CD4-positive, alpha-beta T cell treated with Interleukin-15 for 4 hours (primary cell): Measurements from ENCODE around the gene ZFYVE16.
"Not testable (repeated sequence)": the region's sequence is repeated elsewhere in the genome, so short reads cannot be mapped to it uniquely, and the experiment has no call there.

ENCODE experiments used
- DNase-seq: peaks from one replicate; pipeline ENCODE4 v3.0.0-alpha.2; 2020; ENCODE audit warnings: low spot score

The ZFYVE16 gene

GRCh38 chr5:80409367-80409966, 1.6 kb downstream of the ZFYVE16 start:
- DNase-seq, result no peak

- no peak for DNase-seq
These were observed 3.8 kb downstream of the ZFYVE16 start for GRCh38 chr5:80411589-80412219.

- no peak for DNase-seq
These were observed 6.2 kb downstream of the ZFYVE16 start for GRCh38 chr5:80414113-80414512.

DNA sequence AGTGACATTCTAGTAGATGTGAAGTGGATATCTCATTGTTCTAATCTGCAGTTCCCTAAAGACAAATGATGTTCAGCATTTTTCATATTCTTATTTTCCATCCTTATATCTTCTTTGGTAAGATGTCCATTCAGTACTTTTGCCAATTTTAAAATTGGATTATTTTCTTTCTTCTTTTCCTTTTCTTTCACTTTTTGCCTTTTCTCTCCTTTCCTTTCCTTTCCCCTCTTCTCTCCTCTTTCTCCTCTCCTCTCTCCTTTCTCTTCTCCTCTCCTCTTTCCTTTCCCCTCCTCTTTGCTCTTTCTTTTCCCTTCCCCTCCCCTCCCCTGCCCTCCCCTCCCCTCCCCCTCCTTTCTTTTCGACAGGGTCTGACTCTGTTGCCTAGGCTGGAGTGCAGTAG, 10.1 kb downstream of the ZFYVE16 start:
- DNase-seq, result no peak

DNA sequence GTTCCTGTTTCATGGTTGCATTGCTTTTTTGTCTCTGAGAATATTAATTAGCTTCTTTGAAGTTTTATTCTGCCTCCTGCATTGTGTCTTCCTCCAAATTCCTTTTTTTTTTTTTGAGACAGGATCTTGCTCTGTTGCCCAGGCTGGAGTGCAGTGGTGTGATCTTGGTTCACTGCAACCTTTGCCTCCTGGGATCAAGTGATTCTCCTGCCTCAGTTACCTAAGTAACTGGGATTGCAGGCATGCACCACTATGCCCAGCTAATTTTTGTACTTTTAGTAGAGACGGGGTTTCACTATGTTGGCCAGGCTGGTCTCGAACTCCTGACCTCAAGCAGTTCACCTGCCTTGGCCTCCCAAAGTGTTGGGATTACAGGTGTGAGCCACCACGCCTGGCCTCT, 16.5 kb downstream of the ZFYVE16 start:
- not testable (repeated sequence) for DNase-seq

DNA sequence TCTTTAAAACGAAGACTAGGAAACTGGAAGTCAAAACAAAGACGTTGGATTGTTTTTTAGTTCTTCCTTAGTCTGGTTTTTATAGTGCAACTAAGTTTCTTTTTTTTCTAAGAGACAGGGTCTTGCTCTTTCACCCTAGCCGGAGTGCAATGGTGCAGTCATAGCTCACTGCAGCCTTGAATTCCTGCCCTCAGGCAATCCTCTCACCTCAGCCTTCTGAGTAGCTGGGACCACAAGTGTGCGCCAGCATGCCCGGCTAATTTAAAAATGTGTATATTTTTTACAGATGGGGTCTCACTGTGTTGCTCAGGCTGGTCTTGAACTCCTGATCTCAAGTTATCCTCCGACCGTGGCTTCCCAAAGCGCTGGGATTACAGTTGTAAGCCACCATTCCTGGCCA, 27.6 kb downstream of the ZFYVE16 start:
- no peak for DNase-seq

- DNase-seq, result no peak
These were observed 29.5 kb downstream of the ZFYVE16 start for GRCh38 chr5:80437326-80437725.

DNA sequence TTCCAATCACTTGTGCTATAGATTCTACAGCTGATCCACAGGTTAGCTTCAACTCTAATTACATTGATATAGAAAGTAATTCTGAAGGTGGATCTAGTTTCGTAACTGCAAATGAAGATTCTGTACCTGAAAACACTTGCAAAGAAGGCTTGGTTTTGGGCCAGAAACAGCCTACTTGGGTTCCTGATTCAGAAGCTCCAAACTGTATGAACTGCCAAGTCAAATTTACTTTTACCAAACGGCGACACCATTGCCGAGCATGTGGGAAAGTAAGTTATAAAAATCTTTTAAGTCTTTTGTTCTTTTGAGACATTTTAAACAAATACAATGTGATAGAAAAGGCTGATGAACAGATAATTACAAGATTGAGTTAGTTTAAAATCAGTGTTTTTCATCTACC, 30.9 kb downstream of the ZFYVE16 start:
- no peak for DNase-seq

- DNase-seq, result no peak
These were observed 31.3 kb downstream of the ZFYVE16 start for GRCh38 chr5:80439213-80439612.

DNA sequence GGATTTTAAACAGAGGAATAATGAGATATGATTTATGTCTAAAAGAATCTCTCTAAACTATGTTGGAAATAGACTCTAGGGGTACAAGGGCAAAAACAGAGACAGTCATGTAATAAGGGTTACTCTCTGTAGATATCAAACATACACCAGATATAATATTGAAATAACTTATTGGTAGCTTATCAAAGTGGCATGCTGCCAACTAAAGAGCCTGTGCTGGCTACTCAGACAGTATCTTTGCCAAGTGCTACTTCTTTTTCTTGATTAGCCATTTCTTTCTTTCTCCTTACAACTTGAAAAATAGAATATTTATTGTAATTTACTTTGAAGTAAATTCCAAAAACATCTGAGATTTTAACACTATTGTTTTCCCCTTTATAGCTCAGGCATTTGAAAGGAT, 34.9 kb downstream of the ZFYVE16 start:
- DNase-seq, result no peak

GRCh38 chr5:80453366-80453765, 45.5 kb downstream of the ZFYVE16 start:
- DNase-seq, result no peak

DNA sequence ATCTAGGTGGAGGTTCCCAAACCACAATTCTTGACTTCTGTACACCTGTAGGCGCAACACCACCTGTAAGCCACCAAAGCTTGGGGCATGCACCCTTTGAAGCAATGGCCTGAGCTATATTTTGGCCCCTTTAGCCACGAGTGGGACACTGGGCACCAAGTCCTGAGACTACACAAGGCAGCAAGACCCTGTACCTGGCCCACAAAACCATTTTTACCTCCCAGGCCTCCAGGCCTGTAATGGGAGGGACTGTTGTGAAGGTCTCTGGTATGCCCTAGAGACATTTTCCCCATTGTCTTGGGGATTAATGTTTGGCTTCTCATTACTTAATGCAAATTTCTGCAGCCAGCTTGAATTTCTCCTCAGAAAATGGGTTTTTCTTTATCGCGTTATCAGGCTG, 55.4 kb downstream of the ZFYVE16 start:
- DNase-seq, result no peak

DNA sequence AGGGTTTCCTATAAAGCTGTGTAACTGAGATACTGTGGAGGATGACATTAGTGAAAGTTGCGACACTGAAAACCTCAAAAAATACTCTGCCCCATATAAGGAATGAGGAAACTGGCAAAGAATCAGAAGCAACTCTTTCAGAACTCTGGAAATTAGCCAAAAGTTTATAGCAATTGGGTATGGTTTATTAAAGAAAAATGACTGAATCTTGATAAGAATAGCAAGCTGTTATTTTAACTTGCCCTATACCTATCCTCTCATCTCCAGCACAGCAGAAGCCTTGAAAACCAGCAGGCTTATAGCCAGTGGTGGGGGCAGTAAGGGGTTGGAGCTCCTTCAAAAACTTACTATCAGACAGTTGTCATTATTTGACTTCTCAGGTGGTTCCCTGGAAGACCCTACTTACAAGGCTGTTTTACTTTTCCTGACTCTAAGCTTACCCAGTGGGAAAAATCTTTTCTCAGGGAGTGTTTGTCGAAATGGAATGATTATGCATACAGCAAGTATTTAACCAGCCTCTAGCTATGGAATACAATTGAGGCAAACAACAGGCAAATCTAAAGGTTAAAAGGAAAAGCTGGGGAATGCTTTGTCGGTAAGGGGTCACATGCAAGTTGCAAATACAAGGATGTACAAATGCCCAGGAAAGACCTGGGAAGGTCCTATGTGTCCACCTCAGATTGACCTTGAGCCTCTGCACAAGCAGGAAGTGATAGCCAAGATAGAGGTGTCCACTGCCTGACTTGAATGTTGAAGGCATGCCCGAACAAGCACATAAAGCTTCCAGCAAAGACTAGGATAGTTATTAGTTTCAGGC, 59.0 kb downstream of the ZFYVE16 start:
- no peak for DNase-seq

- DNase-seq, result no peak
These were observed 60.3 kb downstream of the ZFYVE16 start for GRCh38 chr5:80468131-80468530.

DNA sequence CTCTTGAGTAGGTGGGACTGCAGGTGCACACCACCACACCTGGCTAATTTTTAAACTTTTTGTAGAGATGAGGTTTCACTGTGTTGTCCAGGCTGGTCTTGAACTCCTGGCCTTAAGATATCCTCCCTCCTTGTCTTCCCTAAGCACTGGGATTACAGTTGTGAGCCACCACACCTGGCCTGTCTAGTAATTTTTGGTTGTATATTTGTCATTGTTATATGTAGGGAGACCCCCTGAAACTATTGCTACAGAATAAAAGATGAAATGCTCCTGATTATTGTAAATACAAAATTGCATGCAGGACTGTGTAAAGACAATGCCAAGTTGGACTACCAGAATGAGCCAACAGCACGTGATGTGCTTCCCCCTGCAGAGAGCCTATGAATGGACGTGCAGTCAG, 62.8 kb downstream of the ZFYVE16 start:
- not testable (repeated sequence) for DNase-seq

DNA sequence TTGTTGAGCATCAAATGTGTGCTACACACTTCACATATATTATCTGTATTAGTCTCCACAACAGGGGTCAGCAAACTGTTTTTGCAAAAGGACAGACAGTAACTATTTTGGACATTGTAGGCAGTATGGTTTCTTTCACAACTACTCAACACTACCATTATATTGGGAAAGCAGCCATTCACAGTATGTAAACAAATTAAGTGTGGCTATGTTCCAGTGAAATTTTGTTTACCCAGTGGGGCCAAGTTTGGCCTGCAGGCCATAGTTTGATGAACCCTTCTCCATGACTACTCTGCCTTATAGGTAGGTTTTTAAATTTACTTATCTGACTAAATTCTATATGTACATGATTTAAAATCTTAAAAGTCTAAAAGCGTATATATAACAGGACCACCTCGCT, 67.1 kb downstream of the ZFYVE16 start:
- DNase-seq, result no peak

GRCh38 chr5:80479713-80480112, 71.8 kb downstream of the ZFYVE16 start:
- no peak for DNase-seq

GRCh38 chr5:80480354-80480753, 72.5 kb downstream of the ZFYVE16 start:
- DNase-seq, result no peak

- DNase-seq, result peak; percentile 48
These were observed 73.4 kb downstream of the ZFYVE16 start for GRCh38 chr5:80481019-80481893.

DNA sequence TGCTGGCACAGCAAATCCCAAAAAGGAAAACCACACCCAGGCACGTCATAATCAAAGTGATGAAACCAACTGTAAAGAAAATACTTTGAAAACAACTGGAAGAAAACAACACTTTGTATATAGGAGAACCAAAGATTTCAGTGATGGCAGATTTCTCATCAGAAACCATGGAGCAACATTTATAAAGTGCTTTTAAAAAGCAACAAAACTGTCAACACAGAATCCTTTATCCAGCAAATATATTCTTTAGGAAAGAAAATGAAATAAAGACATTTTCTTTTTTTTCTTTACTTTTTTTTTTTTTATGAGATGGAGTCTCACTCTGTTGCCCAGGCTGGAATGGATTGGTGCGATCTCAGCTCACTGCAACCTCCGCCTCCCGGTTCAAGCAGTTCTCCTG, 74.7 kb downstream of the ZFYVE16 start:
- DNase-seq, result no peak

DNA sequence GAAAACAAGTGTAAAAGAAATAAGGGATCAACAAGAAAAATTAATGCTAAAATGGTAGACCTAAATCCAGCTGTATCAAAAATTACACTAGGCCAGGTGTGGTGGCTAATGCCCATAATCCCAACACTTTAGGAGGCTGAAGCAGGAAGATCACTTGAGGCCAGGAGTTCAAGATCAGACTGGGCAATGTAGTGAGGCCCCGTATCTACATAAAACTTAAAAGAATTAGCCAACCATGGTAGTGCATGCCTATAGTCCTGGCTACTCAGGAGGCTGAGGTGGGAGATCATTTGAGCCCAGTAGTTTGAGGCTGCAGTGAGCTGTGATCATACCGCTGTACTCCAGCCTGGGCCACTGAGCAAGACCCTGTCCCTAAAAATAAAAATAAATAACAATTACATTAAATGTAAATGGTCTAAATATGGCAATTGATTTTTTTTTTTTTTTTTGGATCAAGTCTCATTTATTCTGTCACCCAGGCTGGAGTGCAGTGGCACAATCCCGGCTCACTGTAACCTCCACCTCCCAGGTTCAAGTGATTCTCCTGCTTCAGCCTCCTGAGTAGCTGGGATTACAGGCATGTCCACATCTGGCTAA, 75.9 kb downstream of the ZFYVE16 start:
- no peak for DNase-seq

- no peak for DNase-seq
These were observed 79.6 kb downstream of the ZFYVE16 start for GRCh38 chr5:80487444-80487828.
